Activated CD8-positive, alpha-beta memory T cell treated with anti-CD3 and anti-CD28 coated beads for 24 hours (primary cell): ENCODE measurements around the gene KLLN.
"Not testable (repeated sequence)": the region's sequence is repeated elsewhere in the genome, so short reads cannot be mapped to it uniquely, and the experiment has no call there.

Experiments
- DNase-seq: peaks from one replicate; pipeline ENCODE4 v3.0.0-alpha.2; 2020

Gene KLLN

DNA sequence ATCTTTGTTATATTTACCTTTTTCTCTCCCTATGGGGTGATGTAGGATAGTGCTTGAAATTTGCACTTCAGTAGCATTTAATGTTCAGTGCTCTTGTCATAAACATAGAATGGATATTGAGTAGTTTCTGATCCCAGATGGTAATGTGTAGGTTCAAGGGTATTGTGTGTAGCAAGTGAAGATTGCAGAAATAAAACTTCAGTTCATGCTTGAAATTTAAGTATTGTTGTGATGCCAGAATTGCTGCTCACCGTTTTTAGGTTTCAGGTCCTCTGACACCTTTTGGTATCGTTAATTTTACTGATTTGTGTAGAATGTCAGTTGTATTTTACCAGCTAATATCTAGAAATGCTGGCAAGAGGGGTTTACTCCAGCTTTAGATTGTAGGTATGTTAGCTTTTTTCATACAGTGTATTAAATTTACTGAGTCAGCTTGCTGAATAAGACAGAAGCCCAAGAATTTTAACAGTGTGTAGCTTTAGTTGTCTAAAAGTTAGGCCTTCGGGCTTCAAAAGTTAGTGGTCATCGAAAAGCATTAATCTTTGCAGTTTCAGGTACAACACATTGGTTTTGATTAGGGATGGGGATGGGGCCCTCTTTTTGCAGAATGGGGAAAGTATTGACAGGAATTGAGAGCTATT is 2.0 kb upstream of the KLLN start:
- no peak for DNase-seq

DNA sequence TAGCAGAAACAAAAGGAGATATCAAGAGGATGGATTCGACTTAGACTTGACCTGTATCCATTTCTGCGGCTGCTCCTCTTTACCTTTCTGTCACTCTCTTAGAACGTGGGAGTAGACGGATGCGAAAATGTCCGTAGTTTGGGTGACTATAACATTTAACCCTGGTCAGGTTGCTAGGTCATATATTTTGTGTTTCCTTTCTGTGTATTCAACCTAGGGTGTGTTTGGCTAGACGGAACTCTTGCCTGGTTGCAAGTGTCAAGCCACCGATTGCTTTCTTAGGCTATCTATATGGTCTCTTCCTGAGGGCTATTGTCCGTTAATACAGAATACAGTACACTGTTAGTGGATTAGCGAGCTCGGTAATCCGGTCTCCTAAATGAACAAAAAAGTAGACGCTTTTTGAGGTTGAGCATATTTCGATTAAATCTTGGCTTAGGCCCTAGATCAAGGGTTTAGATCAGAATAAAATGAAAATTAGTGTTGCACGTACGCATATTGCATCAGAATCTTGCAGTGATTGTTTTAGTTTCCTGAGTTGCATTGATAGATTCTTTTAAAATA is 1.2 kb upstream of the KLLN start:
- DNase-seq: no peak

DNA sequence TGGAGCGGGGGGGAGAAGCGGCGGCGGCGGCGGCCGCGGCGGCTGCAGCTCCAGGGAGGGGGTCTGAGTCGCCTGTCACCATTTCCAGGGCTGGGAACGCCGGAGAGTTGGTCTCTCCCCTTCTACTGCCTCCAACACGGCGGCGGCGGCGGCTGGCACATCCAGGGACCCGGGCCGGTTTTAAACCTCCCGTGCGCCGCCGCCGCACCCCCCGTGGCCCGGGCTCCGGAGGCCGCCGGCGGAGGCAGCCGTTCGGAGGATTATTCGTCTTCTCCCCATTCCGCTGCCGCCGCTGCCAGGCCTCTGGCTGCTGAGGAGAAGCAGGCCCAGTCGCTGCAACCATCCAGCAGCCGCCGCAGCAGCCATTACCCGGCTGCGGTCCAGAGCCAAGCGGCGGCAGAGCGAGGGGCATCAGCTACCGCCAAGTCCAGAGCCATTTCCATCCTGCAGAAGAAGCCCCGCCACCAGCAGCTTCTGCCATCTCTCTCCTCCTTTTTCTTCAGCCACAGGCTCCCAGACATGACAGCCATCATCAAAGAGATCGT is 690 bp upstream of the KLLN start:
- peak; percentile 73 for DNase-seq

DNA sequence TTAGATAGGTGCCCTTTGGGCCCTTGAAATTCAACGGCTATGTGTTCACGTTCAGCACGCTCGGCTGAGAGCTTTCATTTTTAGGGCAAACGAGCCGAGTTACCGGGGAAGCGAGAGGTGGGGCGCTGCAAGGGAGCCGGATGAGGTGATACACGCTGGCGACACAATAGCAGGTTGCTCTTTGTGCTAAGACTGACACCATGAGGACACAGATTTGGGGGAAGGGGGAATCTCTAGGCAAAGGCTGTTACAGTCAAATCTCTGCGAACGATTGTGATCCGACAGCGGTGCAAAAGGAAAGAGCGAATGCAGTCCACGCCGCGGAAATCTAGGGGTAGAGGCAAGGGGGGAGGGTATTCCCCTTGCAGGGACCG is 667 bp downstream of the KLLN start:
- DNase-seq: no peak

DNA sequence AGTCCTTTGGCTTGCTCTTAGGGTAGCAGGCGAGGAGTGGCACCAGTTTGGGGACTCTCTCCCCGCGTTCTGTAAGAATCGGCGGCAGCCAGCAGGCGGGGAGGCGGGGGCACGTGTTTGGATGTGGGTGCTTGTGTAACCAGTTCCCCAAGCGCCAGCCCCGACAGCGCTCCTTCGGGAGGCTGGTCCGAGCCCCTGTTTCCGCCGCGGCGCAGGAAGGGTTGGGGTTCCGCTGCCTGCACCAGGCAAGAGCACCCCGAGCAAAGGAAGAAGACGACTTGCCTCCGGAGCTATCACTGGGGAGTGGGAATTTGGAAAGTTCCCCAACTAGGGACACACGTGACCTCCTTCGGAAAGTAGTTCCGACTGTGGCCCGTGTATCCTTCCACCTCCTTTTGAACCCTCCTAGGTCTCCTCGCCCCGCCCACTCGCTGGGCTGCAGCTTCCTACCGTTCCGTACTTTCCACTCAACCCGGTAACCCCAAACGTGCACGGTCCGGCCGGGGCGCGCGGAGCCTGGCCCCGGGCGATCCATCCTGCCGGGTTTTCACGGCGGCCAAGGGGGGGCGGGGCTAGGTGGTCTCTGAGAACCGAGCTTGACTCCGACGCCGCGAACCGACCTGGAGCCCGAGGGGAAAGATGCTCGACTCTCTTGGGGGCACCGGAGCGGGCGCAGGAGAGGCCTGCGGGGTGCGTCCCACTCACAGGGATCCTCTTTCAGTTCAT is 1.2 kb downstream of the KLLN start:
- DNase-seq: peak; percentile 97

DNA sequence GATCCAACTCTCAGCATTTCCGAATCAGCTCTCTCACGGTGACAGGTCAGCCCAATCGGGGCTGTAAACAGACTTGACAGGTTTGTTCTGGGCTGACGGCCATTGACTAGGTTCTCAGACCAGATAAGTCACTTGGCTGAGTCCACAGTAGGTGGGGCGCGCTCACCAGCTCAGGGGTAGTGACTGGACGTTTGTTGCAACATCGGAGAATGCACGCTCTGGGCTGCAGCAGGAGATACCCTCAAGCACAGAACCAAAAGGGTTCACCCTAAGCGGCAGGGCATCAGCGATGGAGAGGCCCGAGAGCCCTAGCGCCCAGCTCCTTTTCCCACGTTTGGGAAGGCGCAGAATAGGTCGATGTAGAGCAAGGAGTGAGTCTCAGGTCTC is 1.8 kb downstream of the KLLN start:
- DNase-seq: no peak

DNA sequence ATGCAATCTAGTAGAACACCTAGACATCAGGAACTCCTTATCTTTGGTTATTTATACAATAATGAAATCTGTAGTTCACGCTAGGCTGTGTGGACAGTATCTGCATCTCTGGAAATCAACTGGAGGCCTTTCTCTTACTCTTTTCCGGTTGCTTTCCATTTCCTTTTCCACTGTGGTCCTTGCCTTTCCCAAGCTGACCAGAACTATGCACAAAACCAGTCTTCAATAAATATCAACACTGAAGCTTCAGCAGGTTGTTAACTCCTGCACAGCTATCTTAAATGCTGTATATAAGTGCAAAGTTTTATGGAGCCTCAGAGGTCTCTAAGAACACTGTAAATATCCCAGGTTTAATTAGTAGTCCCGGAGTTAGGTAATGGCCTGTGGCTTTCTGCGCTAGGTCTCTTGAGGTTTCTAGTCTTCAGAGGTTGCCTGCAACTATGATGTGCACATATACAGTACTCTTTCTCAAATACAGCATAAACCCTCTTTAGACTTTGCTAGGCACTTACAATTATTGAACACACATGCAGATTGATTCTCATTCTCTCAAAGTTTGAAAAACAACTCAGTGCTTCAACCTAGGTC is 2.4 kb downstream of the KLLN start:
- no peak for DNase-seq

DNA sequence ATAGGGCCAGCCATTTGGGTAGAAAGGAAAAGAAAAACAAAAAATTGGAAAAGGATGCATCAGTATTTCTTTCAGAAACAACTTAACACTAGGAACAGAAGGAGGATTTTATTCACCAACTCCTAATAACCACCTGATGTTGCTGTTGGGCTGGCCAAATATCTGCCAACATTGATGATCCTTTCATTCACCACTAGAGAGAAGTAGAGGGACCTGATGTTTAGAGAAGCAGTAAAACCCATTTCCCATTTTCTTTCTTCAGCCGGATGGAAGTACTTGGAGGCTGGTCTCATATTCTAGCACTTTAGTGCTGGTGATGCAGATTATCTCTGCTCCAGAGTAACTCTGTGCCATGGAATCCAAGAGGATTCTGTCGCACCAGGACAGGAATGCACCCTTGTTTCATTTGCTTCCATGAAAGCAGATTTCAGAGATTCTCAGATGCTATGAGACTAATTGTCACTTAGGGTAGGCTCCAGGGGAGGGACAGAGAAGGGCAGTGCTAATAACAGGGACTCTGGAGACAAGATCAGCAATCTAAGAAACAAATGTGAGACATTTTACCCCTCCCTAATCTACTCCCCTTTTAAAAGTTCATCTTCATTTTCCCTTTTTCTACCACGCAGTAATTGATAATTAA is 3.1 kb downstream of the KLLN start:
- no peak for DNase-seq

DNA sequence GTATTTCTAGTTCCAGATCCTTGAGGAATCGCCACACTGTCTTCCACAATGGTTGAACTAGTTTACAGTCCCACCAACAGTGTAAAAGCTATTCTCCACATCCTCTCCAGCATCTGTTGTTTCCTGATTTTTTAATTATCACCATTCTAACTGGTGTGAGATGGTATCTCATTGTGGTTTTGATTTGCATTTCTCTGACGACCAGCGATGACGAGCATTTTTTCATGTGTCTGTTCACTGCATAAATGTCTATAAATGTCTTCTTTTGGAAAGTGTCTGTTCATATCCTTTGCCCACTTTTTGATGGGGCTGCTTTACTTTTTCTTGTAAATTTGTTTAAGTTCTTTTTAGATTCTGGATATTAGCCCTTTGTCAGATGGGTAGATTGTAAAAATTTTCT is 7.7 kb downstream of the KLLN start:
- DNase-seq: not testable (repeated sequence)

DNA sequence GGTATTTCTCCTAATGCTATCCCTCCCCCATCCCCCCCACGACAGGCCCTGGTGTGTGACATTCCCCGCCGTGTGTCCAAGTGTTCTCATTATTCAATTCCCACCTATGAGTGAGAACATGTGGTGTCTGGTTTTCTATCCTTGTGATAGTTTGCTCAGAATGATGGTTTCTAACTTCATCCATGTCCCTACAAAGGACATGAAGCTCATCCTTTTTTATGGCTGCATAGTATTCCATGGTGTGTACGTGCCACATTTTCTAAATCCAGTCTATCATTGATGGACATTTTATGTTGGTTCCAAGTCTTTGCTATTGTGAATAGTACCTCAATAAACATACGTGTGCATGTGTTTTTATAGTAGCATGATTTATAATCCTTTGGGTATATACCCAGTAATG is 8.1 kb downstream of the KLLN start:
- not testable (repeated sequence) for DNase-seq

DNA sequence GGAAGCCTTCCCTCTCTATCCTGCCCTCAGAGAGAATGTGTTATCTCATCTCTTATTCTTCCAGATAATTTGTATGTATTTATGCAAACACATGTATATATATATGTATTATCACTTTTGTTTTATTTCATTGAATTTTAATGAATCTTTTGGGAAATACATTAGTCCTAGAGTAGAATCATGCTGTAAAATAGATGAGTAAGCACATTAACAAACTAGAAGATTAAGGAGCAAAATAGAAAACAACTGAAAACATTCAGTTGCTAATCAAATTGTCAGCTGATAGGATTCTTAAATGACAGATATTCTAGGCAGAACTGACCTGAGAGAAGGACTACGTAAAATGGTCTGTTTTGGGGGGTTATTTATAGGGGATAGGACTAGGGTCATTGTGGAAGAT is 11.2 kb downstream of the KLLN start:
- DNase-seq: no peak

DNA sequence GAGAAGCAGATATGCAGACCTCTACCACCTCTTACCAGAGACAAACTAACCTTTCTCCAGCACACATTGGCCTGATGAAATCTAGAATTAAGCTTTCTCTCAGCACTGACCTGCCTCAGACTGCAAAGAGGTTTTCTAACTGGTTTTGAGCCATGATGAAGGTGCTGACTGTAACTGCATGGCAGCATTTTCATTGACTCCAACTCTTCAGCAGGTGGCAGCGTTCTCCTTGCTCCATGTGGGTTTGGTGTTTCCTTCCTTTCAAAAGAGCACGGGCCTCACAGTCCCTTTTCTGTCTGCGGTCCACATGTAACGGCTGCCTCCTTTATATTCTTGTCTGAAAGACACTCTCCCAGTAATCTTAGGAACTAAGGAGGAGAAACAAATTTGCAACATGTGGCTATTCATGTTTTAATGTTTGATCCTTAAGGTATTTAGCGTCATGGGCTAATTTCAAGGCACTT is 12.6 kb downstream of the KLLN start:
- peak; percentile 66 for DNase-seq

DNA sequence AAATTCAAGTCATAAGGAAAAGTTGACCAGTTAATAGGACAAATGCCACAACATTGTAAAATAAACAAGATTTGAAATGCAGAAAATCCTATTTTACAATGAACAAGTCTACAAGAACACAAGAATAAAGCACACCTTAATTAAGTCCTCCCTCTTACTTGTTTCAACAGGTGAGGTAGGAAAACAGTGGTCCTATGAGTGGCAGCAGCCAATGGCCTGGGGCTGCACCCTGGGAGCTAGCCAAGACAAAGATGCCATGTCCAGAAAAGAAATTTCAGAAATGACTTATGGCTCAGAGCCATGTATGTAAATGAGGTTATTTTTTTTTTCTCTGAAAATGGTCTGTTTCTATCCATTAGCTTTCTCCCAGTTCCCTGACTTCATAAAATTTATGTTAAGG is 14.3 kb downstream of the KLLN start:
- DNase-seq: no peak

DNA sequence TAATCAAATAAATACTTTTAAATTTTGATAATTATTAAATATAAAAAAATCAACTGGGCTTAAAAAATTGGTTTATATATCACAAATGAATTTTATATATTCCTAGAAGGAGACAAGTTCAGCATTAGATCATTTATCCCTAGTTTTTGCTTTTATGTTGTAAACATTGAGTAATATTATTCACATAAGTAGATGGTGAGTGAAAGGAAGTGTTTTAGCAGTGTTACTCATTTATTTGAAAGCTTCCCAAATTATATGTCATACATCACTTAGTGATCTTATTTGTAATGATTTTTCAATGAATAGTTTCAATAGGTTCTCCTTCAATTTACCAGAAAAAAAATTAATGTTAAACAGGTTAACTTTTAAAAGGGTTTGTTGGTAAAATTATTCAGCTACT is 15.8 kb downstream of the KLLN start:
- DNase-seq: no peak

DNA sequence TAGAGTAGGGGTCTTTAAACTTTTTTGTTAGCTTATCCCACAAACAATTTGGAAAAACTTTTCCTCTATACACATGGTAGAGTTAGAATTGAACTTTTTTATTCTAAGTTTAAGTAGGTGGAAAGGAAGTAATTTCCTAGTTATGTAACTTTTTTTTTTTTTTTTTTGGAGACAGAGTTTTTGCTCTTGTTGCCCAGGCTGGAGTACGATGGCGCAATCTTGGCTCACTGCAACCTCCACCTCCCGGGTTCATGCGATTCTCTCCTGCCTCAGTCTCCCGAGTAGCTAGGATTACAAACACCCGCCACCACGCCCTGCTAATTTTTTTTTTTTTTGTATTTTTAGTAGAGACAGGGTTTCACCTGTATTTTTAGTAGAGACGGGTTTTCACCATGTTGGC is 16.6 kb downstream of the KLLN start:
- DNase-seq: not testable (repeated sequence)

DNA sequence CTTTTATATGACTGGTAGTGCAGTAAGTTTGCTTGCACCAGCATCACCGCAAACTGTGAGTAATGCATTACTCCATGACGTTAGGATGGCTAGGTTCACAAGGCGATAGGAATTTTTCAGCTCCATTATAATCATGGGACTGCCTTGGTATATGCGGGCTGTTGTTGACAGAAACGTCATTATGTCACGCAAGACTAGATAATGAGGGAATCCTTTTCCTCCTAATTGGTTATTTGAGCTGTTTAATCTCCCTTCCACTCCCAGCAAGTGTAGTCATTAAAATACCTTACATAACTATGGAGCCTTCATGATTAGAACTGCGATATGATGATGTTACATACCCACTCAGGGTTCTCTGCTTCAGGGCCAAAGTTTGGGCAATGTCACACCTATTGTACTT is 17.3 kb downstream of the KLLN start:
- no peak for DNase-seq

DNA sequence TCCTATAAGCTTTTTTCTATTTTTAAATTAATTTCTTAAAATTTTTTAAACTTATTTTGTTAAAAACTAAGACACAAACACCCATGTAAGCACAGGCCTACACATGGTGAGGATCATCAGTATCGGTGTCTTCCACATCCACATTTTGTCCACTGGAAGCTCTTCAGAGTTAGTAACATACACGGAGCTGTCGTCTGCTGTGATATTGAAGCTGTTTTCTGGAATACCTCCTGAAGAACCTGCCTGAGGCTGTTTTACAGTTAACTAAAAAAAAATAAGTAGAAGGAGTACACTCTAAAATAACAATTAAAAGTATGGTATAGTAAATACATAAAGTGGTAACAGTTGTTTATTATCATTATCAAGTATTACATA is 17.7 kb downstream of the KLLN start:
- no peak for DNase-seq

DNA sequence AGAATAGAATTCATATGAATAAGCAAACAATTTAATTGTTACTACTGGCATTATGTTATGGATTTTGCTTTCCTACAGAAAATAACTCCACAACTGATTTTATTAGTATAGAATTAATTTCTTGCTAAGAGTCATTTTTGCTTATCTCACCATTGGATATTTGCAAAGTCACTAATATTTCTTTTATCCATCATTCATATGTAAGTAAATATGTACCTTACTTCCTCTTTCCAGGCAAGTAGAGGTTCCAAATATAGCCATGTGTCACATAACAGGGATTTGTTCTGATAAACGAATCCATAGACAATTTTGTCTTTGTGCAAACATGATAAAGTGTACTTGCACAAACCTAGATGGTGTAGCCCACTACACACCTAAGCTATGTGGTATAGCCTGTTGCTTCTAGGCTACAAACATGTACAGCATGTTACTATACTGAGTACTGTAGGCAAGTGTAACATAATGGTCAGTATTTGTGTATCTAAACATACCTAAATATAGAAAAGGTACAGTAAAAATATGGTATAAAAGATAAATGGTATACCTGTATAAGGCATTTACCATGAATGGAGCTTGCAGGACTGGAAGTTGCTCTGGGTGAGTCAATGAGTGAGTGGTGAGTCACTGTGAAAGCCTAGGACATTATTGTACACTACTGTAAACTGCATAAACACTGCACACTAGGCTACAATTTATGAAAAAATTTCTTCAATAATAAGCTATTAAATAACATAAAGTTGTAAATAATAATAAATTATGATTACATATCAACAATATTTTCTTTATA is 18.3 kb downstream of the KLLN start:
- no peak for DNase-seq

DNA sequence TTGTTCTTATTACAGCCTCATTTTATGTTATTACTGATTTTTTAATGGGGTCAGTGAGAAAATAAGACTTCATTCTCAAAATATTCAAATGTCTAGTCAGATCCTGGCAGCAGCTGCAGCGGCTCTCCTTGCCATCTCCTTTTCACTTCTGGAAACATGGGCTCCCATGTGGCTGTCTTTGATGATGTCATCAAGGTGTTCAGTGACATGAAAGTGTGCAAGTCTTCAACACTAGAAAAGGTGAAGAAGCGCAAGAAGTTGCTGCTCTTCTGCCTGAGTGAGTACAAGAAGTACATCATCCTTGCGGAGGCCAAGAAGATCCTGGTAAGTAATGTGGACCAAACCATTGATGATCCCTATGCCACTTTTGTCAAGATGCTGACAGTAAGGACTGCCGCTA is 19.6 kb downstream of the KLLN start:
- no peak for DNase-seq

DNA sequence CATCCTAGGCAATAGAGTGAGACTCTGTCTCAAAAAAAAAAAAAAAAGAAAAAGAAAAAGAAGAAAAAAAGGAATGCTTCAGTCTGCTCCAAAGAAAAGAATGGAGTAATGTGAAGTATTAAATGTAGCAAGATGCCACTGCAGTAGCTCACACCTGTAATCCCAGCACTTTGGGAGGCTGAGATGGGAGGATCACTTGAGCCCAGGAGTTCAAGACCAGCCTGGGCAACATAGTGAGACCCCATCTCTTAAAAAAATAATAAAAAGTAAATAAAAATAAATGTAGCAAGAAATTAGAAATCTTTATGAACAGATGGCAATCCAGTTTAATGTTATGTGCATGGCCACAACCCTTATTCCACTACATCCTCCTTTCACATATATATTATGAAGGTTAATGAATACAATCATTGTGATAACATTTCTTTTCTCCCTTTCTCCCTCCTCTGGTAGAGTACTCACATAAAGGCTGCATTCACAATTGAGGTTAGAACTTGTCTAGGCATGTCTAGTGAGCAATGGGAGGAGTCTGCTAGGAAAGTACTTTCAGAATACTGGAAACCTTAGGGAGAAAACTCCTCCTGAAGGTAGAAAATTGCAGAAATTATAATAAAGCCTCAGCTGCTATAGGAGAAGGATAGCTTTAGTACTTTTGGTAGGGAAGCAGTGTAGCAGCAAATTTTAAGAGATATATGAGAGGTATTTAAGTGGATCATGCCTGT is 20.4 kb downstream of the KLLN start:
- DNase-seq: no peak

DNA sequence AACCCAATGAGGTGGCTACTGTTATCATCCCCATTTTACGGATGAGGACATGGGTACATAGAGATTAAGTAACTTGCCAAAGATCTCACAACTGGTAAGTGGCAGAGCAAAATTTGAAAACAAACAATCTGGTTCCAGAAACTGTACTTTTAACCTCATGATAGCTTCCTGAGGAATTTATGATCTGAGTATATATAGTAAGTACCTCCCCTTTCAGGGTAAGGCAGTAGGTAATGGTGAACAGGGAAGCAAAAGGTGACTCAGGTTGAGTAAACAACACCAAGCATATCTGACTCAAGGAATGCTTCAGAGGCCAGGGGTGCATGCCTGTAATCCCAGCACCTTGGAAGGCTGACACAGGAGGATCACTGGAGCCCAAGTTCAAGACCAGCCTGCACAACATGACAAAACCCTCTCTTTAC is 21.1 kb downstream of the KLLN start:
- no peak for DNase-seq

DNA sequence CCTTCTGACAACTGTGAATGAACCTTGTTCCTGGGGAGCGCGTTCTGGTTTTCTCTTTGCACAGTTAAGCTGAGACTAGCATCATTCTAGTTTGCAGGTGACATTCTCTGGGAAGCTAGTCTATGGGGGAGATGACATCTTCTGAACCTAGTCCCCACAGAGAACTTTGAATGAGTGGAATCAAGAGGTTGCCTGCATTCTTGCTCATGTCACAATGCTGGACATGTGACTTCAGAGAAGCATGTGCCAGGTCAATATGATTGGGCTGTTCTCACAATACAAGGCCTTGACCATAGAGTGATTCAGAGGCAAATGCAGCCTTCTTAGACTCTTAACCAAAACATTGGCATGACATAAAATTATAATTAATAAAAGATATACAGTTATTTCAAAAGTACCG is 22.1 kb downstream of the KLLN start:
- DNase-seq: no peak
